Bone marrow (tissue), 2 donors: ENCODE data around the gene UNC5B.
"Not testable (repeated sequence)": the region's sequence is repeated elsewhere in the genome, so short reads cannot be mapped to it uniquely, and the experiment has no call there.

Experiments
- DNase-seq, 2 donors: peaks; one replicate each; lab custom pipeline; 2025; lab: John Stamatoyannopoulos, UW

UNC5B gene

GRCh38 chr10:71209731-71210541, 2.4 kb upstream of the UNC5B start:
- DNase-seq: no peak

- no peak for DNase-seq
These were observed 1.9 kb upstream of the UNC5B start for GRCh38 chr10:71210542-71210871.

- DNase-seq: no peak
These were observed 1.3 kb upstream of the UNC5B start for GRCh38 chr10:71211053-71211452.

GRCh38 chr10:71211775-71212317, 524 bp upstream of the UNC5B start:
- DNase-seq: no peak

GRCh38 chr10:71213127-71213621, 804 bp downstream of the UNC5B start:
- DNase-seq: peak in 1 of 2 donors; percentile 39

GRCh38 chr10:71213761-71214440, 1.5 kb downstream of the UNC5B start:
- no peak for DNase-seq

- no peak for DNase-seq
These were observed 2.5 kb downstream of the UNC5B start for GRCh38 chr10:71214641-71215559.

GRCh38 chr10:71216363-71216695, 4.0 kb downstream of the UNC5B start:
- no peak for DNase-seq

GRCh38 chr10:71216751-71217265, 4.4 kb downstream of the UNC5B start:
- peak in 1 of 2 donors; percentile 5 for DNase-seq

GRCh38 chr10:71217266-71218045, 5.1 kb downstream of the UNC5B start:
- DNase-seq: no peak

GRCh38 chr10:71218046-71218650, 5.8 kb downstream of the UNC5B start:
- DNase-seq: no peak

GRCh38 chr10:71218651-71219050, 6.3 kb downstream of the UNC5B start:
- no peak for DNase-seq

- DNase-seq: not testable (repeated sequence)
These were observed 7.0 kb downstream of the UNC5B start for GRCh38 chr10:71219236-71219917.

GRCh38 chr10:71219918-71220688, 7.7 kb downstream of the UNC5B start:
- DNase-seq: no peak

GRCh38 chr10:71220689-71221540, 8.5 kb downstream of the UNC5B start:
- DNase-seq: no peak

- no peak for DNase-seq
These were observed 9.3 kb downstream of the UNC5B start for GRCh38 chr10:71221586-71222202.

- DNase-seq: no peak
These were observed 10.4 kb downstream of the UNC5B start for GRCh38 chr10:71222601-71223346.
